K562 (cell line): ENCODE data around the gene CCDC85B. TPM values are rescaled to one million over a fixed set of nuclear protein-coding genes. Genes with fewer than 3 reads are reported as not detected.

Experiments
- ATF7 ChIP-seq: fragments of 450-650 bp; IDR thresholded peaks from 2 replicates; pipeline ENCODE4 v1.7.1; 2014; ENCODE audit warnings: mild to moderate bottlenecking, moderate library complexity
- CC2D1A ChIP-seq: fragments of 450-650 bp; IDR thresholded peaks from 2 replicates; pipeline ENCODE4 v1.6.1; 2017; ENCODE audit warnings: mild to moderate bottlenecking
- FIP1L1 ChIP-seq: fragments of 200-400 bp; formaldehyde crosslinking; IDR thresholded peaks from 2 replicates; pipeline ENCODE4 v1.6.1; 2018; ENCODE audit warnings: mild to moderate bottlenecking, low read depth, low read length; ENCODE audit not compliant: poor library complexity, severe bottlenecking
- HNRNPLL ChIP-seq: fragments of 200-400 bp; formaldehyde crosslinking; IDR thresholded peaks from 2 replicates; pipeline ENCODE4 v1.6.1; 2017; ENCODE audit warnings: low read length, low read depth, mild to moderate bottlenecking; ENCODE audit not compliant: poor library complexity, severe bottlenecking
- HNRNPUL1 ChIP-seq: fragments of 200-400 bp; formaldehyde crosslinking; IDR thresholded peaks from 2 replicates; pipeline ENCODE4 v1.6.1; 2017; ENCODE audit warnings: low read length
- NBN ChIP-seq: fragments of 450-650 bp; IDR thresholded peaks from 2 replicates; pipeline ENCODE4 v1.6.1; 2016; ENCODE audit warnings: low read depth, mild to moderate bottlenecking
- NR3C1 ChIP-seq: sonication (generic); formaldehyde crosslinking; IDR thresholded peaks from 2 replicates; pipeline ENCODE4 v1.8.1; 2022; ENCODE audit warnings: missing genetic modification reagents
- POLR2A ChIP-seq: fragments of 450-650 bp; conservative IDR thresholded peaks from 2 replicates; pipeline ENCODE4 v1.6.1; 2016
- RBFOX2 ChIP-seq: fragments of 200-400 bp; formaldehyde crosslinking; IDR thresholded peaks from 2 replicates; pipeline ENCODE4 v1.6.1; 2017; ENCODE audit warnings: low read depth, mild to moderate bottlenecking, low read length, moderate library complexity
- SUPT5H ChIP-seq: fragments of 450-650 bp; IDR thresholded peaks from 2 replicates; pipeline ENCODE4 v1.6.1; 2016
- TEAD2 ChIP-seq: fragments of 450-650 bp; IDR thresholded peaks from 2 replicates; pipeline ENCODE4 v1.6.1; 2016; ENCODE audit warnings: missing genetic modification characterization, control low read depth, missing compliant biosample characterization
- TFAM ChIP-seq: fragments of 250-450 bp; sonication (Bioruptor Pico); conservative IDR thresholded peaks from 2 replicates; pipeline ENCODE4 v1.5.0; 2021; ENCODE audit warnings: mild to moderate bottlenecking, moderate library complexity
- YY1 ChIP-seq, 3 experiments: IDR thresholded peaks; 2 replicates each; pipeline ENCODE4 v1.6.1; 2011; ENCODE audit warnings: low read length in 2 of 3, mild to moderate bottlenecking in 2 of 3, moderate library complexity in 2 of 3, borderline replicate concordance in 1 of 3, control low read depth in 1 of 3, low read depth in 1 of 3; ENCODE audit not compliant: insufficient read depth in 3 of 3, insufficient replicate concordance in 2 of 3, control insufficient read depth in 1 of 3, insufficient read length in 1 of 3; ENCODE audit errors: extremely low read depth in 1 of 3
- ZNF24 ChIP-seq: fragments of 450-650 bp; IDR thresholded peaks from 2 replicates; pipeline ENCODE4 v1.6.1; 2016
- polyA plus RNA-seq, 8 experiments: library from polyadenylated mRNA; depleted of rRNA in 4 of 8; stranded (reverse) in 5 of 8; unstranded in 3 of 8; fragments of >200 nt; fragmentation: Nextera tagmentation in 2 of 8; fragmentation: Illumina TruSeq in 1 of 8; extraction: Ambion mirVana in 2 of 8; extraction: Trizol in 1 of 8; gene quantifications; 2 replicates each; pipeline versions ENCODE4 v1.2.1 to v1.2.3, GENCODE V29; 2011 to 2014; ENCODE audit warnings: inconsistent platforms in 1 of 8, missing spikeins in 1 of 8
- total RNA-seq, 7 experiments: library from RNA; depleted of rRNA in 6 of 7; stranded (reverse); fragments of >200 nt in 6 of 7; fragmentation: Illumina TruSeq in 2 of 7; extraction: Trizol in 2 of 7; gene quantifications; 2 replicates each; pipeline versions ENCODE4 v1.2.1 to v1.2.3, GENCODE V29; 2011 to 2021; ENCODE audit warnings: low replicate concordance in 1 of 7
- TF ChIP-seq, protein P1 (sequence below): fragments of 200-400 bp; formaldehyde crosslinking; IDR thresholded peaks from 2 replicates; pipeline ENCODE4 v1.6.1; 2017; ENCODE audit warnings: mild to moderate bottlenecking, low read depth, low read length, moderate library complexity
- TF ChIP-seq, protein P2 (sequence below): fragments of 450-650 bp; IDR thresholded peaks from 2 replicates; pipeline ENCODE4 v1.6.1; 2016; ENCODE audit warnings: antibody characterized with exemption
- TF ChIP-seq, protein P3 (sequence below): sonication (generic); formaldehyde crosslinking; IDR thresholded peaks from 2 replicates; pipeline ENCODE4 v1.8.1; 2023; ENCODE audit warnings: mild to moderate bottlenecking, missing genetic modification reagents
- TF ChIP-seq, protein P4 (sequence below): fragments of 250-450 bp; sonication (Bioruptor Pico); IDR thresholded peaks from 2 replicates; pipeline ENCODE4 v1.5.0; 2021
- TF ChIP-seq, protein P5 (sequence below): fragments of 250-450 bp; sonication (Bioruptor Pico); IDR thresholded peaks from 2 replicates; pipeline ENCODE4 v1.5.0; 2021; ENCODE audit warnings: mild to moderate bottlenecking, moderate library complexity

Gene CCDC85B
- total and polyA plus RNA-seq, 9 of the 15 experiments (the other 6 are each of a cell fraction or from before 2014, with no cell fraction given), result 0.14 to 138 (median 6.2) TPM

DNA sequence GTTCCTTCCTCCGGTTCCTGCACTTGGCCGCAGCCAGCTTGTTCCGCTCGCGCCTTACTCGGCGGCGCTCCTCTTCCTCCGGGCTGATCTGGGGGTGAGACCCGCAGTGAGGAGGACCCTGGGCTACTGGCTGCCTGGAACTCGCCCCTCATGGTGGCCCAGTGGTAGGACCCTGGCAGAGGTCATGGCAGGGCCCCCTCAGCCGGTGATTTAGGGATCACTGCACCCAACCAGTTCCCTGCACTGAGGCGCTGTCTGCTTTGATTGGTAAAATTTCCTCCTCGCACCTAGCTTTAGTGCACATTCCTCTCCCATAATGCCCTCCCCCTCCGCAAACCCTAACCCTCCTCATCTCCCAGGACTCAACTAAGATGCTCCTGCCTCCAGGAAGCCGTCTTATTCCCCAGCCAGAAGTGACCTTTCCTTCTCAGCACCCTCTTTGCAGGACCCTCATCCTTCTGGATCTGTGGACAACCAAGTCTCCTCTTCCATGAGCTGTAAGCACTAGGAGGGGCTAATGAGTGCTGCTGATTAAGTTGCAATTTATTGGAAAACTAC, 3.6 kb downstream of the CCDC85B start (continued):
- TF ChIP-seq, protein P1, sequence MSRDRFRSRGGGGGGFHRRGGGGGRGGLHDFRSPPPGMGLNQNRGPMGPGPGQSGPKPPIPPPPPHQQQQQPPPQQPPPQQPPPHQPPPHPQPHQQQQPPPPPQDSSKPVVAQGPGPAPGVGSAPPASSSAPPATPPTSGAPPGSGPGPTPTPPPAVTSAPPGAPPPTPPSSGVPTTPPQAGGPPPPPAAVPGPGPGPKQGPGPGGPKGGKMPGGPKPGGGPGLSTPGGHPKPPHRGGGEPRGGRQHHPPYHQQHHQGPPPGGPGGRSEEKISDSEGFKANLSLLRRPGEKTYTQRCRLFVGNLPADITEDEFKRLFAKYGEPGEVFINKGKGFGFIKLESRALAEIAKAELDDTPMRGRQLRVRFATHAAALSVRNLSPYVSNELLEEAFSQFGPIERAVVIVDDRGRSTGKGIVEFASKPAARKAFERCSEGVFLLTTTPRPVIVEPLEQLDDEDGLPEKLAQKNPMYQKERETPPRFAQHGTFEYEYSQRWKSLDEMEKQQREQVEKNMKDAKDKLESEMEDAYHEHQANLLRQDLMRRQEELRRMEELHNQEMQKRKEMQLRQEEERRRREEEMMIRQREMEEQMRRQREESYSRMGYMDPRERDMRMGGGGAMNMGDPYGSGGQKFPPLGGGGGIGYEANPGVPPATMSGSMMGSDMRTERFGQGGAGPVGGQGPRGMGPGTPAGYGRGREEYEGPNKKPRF, result no peak
- peak; percentile 73 for TF ChIP-seq SUPT5H
- TF ChIP-seq HNRNPUL1, result no peak
- no peak for TF ChIP-seq NR3C1 (CRISPR knock-in tag)
- no peak for TF ChIP-seq CC2D1A
- TF ChIP-seq ATF7, result no peak
- peak; percentile 77 for TF ChIP-seq FIP1L1
- no peak for TF ChIP-seq NBN
- TF ChIP-seq, protein P2, sequence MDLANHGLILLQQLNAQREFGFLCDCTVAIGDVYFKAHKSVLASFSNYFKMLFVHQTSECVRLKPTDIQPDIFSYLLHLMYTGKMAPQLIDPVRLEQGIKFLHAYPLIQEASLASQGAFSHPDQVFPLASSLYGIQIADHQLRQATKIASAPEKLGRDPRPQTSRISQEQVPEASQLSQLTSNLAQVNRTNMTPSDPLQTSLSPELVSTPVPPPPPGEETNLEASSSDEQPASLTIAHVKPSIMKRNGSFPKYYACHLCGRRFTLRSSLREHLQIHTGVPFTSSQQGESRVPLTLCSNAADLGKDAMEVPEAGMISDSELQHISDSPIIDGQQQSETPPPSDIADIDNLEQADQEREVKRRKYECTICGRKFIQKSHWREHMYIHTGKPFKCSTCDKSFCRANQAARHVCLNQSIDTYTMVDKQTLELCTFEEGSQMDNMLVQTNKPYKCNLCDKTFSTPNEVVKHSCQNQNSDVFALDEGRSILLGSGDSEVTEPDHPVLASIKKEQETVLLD, result no peak
- TF ChIP-seq, protein P3, sequence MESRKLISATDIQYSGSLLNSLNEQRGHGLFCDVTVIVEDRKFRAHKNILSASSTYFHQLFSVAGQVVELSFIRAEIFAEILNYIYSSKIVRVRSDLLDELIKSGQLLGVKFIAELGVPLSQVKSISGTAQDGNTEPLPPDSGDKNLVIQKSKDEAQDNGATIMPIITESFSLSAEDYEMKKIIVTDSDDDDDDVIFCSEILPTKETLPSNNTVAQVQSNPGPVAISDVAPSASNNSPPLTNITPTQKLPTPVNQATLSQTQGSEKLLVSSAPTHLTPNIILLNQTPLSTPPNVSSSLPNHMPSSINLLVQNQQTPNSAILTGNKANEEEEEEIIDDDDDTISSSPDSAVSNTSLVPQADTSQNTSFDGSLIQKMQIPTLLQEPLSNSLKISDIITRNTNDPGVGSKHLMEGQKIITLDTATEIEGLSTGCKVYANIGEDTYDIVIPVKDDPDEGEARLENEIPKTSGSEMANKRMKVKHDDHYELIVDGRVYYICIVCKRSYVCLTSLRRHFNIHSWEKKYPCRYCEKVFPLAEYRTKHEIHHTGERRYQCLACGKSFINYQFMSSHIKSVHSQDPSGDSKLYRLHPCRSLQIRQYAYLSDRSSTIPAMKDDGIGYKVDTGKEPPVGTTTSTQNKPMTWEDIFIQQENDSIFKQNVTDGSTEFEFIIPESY (CRISPR knock-in tag), result peak; percentile 98
- no peak for TF ChIP-seq TFAM (CRISPR knock-in tag)
- TF ChIP-seq RBFOX2, result peak; percentile 78
- TF ChIP-seq POLR2A, result peak; percentile 70
- no peak for TF ChIP-seq ZNF24
- no peak for TF ChIP-seq YY1 (IDR thresholded peaks at IDR 0.05; ENCODE audit: borderline replicate concordance in 1 of 3, control insufficient read depth in 1 of 3, extremely low read depth in 1 of 3, insufficient read depth in 3 of 3, insufficient read length in 1 of 3, insufficient replicate concordance in 2 of 3, low read depth in 1 of 3, low read length in 2 of 3)
- TF ChIP-seq, protein P4, sequence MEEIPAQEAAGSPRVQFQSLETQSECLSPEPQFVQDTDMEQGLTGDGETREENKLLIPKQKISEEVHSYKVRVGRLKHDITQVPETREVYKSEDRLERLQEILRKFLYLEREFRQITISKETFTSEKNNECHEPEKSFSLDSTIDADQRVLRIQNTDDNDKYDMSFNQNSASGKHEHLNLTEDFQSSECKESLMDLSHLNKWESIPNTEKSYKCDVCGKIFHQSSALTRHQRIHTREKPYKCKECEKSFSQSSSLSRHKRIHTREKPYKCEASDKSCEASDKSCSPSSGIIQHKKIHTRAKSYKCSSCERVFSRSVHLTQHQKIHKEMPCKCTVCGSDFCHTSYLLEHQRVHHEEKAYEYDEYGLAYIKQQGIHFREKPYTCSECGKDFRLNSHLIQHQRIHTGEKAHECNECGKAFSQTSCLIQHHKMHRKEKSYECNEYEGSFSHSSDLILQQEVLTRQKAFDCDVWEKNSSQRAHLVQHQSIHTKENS (CRISPR knock-in tag), result no peak
- TF ChIP-seq, protein P5, sequence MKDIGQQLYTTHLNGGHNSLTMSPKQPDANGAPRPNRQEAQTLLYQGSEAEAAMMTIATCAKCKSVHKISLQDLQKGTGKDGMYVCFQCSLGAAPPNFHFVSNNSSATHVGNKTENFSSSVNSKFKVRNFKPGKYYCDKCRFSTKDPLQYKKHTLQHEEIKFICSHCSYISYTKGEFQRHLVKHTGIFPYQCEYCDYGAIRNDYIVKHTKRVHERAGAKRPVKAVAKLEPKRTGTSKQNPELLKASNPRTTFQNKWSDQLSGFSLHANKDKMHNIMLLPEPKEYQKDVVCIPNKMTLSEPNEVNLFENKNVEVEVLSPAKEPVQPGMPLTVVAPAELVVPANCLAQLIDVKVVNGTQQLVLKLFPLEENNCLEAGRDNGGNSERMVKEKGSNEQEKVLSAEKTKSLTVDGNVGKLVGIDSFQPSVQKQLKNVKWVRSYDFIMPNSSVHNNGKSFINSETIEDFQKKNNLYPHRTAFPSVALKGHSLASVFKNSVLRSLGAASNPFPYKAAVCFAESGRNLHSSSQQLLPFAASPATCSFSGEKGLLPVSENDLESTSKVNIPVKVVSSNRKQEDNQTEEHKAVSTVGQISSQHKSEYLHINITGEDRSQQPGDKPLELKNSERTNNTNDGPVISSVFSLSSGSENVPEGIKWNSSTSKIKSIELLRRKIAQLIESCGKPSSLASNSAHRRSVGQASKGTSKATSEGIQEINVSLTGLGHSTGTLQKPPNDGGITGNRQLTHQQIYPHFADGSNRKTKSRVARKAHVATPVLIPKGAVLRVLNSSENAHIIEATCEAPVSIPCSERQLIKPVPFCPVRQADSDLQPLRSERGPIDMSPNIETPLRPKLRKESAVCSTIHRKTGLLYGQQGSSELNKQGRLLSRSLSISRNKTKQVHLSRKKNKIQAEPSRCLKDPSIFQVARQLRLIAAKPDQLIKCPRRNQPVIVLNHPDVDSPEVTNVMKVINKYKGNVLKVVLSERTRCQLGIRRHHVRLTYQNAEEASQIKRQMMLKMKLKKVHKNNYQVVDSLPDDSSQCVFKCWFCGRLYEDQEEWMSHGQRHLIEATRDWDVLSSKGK, result no peak
- no peak for TF ChIP-seq HNRNPLL
- TF ChIP-seq TEAD2 (tag), result no peak
